DMS114 treated with DMSO at 0.1 percent for 48 hours (cell line): ENCODE data around the gene NOTCH2.
"Not testable (repeated sequence)": the region's sequence is repeated elsewhere in the genome, so short reads cannot be mapped to it uniquely, and the experiment has no call there.

ENCODE experiments used
- DNase-seq: peaks from one replicate; lab custom pipeline; 2025; ENCODE audit not compliant: unreplicated experiment; lab: John Stamatoyannopoulos, UW

Gene NOTCH2

DNA sequence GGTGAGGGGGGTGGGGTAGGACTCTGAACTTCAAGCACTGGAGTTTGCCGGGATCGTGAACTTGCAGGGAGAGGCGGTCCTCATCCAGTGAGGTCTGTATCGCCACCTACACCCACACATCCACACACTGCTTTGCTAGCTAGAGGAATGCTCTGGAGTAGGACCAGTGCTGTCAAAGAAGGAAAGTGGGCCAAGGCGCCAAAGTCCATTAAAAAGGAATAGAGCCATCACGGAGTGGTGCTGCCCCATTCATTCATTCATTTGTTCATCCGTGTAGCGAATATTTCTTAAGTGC is 405 bp upstream of the NOTCH2 start:
- DNase-seq = not testable (repeated sequence)

DNA sequence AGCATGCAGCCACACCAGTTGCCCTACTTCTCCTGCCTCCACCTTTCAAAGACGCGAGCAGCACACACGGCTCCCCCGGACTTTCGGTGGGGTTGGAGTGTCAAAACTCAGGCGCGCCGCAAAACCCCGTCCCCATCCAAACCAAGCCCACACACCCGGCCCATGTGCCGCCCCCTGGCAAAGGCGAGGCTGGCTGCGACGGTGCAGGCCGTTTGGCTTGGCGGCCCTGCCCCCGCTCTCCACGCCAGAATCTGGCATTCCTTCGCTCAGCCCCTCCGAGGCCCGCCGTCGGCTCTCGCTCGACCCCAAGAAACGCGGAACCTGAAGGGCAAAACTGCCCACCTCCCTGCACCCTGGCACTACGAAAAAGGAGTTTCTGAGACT is 787 bp downstream of the NOTCH2 start:
- not testable (repeated sequence) for DNase-seq

DNA sequence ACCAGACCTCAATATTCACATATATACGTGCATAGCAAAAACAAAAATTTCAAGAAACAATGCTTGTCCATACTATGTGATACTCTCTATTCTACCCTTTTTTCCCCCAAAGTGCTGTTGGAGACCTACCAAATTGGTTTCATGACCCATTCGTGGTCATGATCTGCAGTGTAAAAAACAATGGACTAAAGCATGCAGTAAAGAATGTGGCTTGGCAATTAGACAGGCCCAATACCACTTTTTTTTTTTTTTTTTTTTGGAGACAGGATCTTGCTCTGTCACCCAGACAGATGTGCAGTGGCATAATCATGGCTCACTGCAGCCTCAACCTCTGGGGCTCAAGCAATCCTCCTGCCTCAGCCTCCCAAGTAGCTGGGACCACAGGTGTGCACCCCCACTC is 21.3 kb downstream of the NOTCH2 start:
- DNase-seq = not testable (repeated sequence)

DNA sequence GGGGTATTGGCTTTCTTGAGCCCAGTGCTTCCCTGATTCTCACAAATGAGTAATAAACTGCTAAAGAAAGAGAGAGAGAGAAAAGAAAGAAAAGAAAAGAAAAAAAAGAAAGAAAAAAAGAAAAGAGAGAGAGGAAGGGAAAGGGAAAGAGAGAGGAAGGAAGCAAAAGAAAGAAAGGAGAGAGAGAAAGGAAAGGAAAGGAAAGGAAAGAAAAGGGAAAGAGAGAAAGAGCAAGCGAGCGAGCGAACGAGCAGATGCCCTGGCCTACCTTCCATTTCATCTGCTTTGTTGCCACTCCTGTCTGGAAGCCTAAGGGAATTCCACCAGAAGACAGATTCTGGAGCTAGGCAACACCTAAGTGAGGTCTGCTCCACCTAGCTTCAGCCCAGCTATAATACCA is 27.7 kb downstream of the NOTCH2 start:
- not testable (repeated sequence) for DNase-seq

DNA sequence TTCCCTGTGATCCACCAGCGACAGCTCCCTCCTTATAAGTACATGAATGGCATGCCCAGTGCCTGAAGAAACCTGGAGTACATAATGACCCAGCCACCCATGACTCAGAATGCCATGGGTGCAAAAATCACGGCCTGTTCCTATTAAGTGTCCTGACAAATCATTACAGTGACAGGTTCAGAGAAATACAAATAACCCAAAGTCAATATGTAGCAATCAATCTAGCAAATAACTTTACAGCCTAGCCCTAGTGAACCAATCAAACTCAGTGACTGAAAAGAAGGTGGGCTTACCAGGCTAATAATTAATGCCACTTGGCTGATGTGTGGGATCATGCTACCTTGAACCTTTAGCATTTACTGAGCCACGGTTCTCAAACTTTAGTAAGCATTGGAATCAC is 37.2 kb downstream of the NOTCH2 start:
- not testable (repeated sequence) for DNase-seq

DNA sequence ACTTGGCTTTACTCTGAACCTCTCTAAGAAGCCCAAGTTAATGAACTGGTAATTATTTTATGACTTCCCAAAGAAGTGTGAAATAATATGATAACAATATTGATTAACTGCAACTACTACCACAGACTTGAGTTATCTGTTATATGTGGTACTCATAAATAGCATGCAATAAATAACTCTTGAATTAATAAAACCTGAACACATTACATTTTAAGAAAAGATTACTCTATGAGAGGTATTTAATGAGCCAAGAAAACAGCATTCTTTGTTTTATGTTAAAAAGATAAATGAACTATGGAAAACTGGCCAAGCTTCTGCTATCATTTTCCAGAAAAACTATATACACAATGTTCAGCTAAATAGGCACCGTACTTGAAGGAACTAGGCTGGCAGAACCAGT is 45.7 kb downstream of the NOTCH2 start:
- DNase-seq = not testable (repeated sequence)

DNA sequence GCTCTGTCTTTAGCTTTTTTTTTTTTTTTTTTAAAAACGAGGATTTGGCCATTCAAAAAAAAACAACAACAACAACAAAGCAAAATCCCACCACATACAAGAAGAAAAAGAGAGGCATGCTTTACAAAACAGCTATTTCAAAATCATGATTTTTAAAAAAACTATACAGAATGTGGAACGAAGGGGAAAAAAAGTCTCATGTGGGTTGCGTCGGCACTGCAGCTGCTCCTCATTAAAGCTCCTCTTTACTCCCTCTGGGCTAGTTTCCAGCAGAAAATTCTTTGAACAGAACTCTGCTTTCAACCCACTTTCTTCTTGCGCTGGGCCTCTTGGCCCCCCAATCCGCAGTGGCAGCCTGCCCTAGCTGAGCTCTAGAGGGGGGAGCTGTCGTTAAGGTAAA is 54.5 kb downstream of the NOTCH2 start:
- DNase-seq = not testable (repeated sequence)

DNA sequence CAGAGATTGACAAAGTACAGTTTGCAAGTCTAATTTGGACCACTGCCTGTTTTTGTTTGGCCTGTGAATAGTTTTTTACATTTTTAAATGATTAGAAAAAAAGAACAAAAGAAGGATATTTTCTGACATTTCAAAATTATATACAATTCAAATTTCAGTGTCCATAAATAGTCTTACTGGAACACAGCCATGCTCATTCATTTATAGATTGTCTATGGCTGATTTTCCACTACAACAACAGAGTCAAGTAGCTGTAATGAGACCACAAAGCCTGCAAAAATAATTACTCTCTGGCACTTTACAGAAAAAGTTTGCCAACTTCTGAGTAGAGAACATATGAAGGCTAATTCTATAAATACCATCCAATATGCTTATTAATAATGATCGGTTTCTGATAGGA is 61.1 kb downstream of the NOTCH2 start:
- DNase-seq = not testable (repeated sequence)

DNA sequence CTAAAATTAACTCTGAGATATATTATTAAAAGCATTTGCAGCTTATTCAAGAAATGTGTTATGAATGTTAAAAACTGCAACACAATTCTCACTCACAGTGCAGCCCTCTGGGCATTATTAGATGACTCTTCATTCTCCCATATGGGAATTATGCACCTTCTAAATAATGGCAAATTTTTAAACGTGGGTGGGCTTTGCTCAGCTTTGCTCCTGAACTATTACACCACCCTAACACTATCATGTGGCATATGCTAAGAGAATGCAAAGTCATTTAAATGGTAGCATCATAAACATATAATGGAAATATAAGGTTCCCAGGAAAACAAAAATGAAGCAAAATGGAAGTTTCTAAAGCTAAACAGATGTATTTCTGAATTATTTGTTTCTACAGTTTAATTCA is 61.6 kb downstream of the NOTCH2 start:
- DNase-seq = not testable (repeated sequence)

DNA sequence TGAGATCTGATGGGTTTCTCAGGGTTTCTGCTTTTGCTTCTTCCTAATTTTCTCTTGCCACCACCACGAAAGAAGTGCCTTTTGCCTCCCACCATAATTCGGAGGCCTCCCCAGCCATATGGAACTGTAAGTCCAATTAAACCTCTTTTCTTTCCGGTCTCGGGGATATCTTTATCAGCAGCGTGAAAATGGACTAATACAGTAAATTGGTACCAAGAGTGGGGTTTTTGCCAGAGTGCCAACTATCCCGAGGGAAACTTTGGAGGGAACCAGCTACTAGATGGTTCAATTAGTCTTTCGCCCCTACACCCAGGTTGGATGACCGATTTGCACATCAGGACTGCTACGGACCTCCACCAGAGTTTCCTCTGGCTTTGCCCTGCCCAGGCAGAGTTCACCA is 68.4 kb downstream of the NOTCH2 start:
- not testable (repeated sequence) for DNase-seq

DNA sequence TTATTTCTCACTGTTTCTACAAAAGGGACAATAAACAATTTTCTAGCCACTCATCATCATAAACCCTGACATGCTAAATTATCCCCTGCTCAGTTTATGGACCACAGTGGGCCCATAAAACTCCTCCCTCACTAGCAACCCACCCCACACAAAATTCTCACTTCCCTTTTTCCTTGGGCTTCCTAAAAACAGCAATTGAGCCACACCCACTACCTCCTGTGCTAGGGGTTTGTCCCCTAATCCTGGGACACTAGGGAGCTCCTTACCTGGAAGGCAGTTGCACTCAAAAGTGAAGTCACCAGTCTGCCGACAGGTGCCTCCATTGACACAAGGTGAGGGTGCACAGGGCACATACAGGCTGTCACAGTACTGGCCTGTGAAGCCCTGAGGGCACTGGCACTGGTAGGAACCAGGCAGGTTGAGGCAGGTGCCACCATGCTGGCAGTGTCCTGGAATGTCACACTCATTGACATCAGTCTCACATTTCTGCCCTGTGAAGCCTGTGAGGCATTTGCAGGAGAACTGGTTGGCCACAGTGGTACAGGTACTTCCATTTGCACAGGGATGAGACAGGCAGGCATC is 72.6 kb downstream of the NOTCH2 start:
- not testable (repeated sequence) for DNase-seq

DNA sequence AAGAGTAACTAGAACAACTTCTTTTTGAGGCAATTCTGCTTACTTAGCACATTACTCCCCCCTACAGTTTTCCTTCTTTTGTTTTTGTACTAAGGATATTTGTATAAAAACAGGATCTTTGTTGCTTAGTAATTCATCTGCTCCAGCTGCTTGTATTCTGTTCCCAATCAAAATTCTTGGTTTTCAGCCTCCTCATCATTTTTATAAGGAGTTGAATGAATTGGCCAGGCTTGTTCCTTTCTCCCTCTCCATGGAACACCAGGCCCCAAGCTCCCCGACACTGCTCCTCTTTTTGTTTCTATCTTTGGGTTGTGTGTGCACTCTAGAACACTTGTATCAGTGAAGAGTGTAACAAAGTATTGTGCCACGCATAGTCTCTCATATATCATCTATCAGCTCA is 73.5 kb downstream of the NOTCH2 start:
- not testable (repeated sequence) for DNase-seq

DNA sequence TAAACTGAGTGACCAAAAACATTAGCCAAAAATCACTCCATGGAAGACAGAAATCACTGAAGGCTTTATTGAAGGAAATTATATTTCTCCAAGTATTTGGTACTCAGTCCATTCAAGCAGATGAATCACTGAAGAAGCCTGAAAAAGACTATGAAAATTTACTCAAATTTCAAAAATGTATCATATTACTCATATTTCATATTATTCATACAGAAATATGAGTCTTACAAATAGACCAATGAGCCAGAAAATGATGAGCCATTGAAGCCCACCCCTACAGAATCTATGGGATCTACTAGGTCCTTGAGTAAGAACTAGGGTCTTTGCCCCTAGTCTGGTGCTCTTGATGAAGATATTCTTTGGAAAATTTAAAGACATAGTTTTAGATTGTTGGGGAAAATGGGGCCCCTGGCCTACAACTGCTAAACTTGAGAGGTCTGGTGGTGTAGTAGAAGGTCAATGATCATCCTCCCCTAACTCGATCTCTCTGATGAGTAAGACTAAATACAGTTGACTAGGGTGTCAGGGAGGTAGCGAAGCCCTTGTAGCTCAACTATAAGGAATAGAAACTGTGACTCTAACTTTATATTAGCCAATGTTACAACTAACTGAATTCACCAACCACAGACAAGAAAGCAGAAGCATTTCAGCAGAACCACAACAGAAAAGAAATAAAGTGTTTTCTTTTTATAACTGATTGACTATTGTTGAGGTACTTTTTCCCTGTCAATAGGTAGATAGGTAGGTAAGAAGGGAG is 81.0 kb downstream of the NOTCH2 start:
- DNase-seq = no peak

DNA sequence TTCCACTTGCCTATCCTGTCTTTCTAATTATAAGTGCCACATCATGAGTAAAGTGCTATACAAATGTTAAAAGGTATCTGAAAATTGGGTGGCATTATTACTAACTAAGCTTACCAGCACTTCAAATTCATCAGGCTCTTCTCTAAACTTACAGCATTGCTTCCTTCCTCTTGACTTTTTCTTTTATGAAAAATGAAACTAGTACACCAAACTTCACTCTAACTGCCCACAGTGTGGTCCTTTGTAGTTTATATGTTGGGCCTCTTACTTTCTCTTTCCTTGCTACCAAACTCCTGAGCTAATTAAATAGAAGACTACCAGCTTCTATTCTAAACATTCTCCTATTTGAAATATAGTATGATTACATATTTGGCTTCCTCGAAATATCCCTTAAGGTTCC is 81.8 kb downstream of the NOTCH2 start:
- no peak for DNase-seq

DNA sequence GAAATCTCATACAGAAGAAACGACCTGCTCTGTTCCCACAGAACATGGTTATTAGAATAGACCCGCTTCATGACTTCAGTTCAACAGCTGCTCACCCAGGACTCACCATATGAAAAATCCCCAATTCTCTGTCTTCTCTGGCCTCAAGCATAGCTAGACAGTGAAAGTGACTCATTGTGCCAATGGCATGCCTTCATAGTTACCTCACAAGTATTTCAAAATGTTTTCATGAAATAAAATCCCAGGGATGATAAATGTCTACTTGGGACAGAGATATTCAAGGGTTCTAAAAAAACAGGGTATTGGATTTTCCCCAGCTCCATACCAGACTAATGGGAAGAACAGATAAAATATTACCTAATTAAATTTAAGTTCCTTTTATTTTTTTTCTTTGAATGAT is 82.3 kb downstream of the NOTCH2 start:
- no peak for DNase-seq

DNA sequence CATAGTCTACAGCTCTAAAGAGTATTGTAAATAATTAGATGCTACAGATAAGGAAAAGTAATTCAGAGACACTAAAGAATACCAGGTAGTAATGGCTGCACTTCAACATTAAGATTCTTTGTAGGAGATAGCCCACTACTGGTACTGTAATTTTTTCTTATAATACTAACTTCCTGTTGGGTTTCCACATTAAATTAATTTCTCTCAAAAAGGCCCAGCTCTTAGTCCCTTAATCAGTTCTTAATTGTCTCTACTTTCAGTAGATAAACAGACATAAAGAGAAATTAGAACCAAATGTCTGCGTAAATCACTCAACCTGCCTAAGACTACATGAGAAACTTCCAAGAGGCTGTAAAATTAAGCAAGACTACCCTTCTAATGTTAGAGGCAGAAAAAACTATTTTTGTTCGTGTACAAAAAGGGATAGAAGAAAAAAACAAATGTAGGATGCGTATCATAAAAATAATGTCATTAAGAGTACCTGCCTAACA is 83.4 kb downstream of the NOTCH2 start:
- no peak for DNase-seq

DNA sequence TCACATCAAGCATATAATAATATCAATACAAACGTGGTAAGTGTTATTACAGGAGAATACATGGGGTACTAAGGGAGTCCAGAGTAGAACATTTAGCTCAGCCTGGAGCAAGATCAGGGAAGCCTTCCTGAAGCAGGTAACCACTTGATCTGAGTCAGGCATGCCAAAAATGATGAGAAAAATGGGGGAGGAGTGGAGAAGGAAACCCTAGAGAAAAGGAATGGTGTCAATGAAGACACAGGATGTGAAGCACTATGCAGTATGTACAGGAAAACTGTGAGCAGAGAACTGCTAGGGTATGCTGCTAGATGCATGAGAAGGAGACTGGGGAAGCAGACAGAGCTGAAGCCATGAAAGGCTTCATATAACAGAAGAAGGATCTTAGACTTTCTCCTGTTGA is 84.7 kb downstream of the NOTCH2 start:
- DNase-seq = no peak

DNA sequence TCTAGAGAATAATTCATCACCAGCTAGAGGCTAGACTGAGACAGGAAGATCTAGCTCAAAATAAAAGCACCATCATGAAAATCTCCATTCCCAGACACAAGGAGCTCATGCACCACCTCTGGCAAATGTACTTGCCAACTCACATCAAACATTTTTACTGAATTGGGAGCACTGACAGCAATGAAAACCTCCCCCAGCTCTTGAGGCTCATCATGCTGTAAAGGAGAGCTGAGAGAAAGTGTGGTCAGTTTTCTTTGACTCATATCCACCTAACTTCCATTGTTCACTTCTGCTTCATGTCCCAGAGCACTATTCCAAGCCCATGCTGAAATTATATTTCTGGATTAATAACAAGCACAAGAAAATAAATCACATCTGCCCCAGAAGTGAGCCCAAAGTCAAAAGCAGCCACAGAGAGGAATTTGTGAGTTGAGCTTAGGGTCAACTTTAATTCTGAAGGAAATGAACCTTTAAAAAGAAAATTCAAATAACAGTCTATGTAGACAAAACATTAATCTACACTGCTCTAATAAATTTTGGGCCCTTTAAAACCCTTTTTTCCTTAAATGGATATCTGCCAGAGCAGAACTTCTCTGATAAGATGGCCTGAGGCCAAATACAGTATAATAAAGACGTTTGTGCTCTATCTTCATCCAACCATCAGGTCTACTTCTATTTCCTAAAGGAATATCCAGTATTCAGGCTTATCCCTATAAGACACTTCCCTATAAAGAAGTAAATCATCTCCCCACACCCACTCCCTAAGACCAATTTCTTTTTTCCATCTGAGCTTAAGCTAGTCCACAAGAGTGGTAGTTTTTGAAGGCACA is 87.3 kb downstream of the NOTCH2 start:
- DNase-seq = no peak

DNA sequence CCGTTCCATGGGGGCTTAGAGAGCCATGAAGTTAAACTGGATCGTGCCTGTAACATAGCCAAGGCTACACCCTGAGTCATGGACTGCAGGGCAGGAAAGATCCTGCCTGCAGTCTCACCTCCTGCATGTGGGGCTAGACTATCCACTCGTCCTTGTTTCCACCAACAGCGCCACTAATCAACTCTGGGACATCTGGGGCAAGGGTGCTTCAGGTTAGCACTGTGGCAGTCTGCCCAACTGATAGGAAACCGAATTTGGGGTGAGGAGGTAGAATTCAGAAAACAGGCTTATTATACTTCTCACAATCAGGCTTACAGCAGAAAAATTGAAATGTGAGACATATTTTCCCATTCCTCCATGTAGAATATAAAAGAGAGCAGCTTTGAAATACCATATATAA is 88.0 kb downstream of the NOTCH2 start:
- DNase-seq = no peak

DNA sequence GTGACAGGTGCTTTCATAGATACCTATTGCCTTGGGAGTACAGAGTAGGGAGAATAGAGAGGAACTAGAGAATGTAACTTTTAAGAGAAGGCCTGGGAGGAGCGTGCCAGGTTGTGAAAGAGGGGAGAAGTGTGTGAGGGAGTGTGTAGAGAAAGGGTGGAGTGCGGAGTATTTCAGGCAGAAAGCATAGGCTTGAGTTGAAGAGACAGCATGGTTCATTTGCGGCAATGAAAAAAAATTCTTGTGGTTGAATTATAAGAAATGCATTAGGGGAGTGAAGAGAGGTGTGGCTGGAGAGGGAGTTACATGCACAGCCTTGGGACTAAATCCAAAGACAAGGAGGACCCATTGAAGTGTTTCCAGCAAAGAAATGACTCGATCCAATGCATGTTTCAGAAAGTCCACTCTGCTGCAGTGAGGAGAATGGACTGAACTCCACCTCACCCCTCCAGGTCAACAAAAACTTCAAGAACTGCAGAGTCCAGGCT is 91.4 kb downstream of the NOTCH2 start:
- DNase-seq = no peak

DNA sequence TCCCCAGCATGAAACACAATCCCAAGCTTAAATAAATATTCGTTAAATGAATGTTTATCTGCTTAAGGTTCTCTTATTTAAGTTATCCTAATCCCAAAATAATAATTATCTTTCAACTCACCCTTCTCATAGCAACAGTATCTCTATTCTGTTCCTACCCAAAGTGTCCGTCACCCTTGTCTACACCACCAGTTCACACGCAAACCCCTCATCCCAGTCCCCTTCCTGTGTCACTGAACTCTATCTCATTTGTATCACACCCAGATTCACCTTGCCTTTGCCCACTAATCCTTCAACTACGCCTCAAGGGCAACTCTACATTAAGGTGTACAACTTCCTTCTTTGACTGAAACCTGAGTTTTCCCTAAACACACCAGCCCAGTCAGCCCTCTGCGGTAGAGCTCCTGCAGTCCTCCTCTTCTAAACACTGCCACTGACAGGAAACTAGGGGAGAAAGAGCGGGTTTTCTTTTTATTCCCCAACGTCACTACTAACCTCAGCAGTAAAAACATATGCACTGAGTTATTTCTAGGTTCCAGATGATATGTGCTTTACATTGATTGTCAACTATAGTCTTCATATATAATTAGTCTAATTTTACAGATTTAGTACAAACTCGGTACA is 92.2 kb downstream of the NOTCH2 start:
- DNase-seq = not testable (repeated sequence)
